ENCODE data around the gene FAM200B. TPM values are rescaled to one million over a fixed set of nuclear protein-coding genes. Genes with fewer than 3 reads are reported as not detected.
A peak's percentile ranks its signal among the peaks of the same experiment; 100 is the strongest.

Gene FAM200B
- total and polyA plus RNA-seq, 2 of the 4 experiments (the other 2 are of a cell fraction) = 16.7 to 18.5 TPM

DNA sequence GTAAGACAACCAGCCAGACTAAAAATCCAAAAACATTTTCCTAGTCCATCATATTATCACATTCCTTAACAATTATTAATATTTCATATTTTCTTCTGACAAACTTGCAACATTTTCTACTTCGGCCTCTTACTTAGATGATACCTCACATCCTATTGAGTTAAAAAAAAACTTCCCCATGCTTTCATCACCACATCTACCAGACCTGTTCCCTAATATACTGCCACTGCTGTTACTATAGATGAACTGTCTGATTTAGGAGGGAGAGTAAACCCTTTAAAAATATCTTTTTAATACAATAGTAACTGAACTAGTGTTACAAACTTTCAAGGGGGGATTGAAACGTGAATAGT is 1.5 kb downstream of the FAM200B start:
- peak overlapping the region; percentile 86; the same call in 1 of the 2 replicates for H3K4me3 ChIP-seq (ENCODE audit: insufficient read depth, low read depth, low read length)
- in situ Hi-C loops (cut with MboI; ENCODE audit: low sequenced_read_pairs) = loop anchor here (25.0 kb wide), 1 partner anchor 671 kb away; the partner anchor contains the start of gene CPEB2
- no peaks in the 10 kb centered on the region for H3K27me3 ChIP-seq (ENCODE audit: control insufficient read depth, insufficient read depth, low read length)
- H4K91ac ChIP-seq (ENCODE audit: insufficient read depth, low read depth, low read length) = no peak overlapping the region
- peaks cover 16 to 36% of the 10 kb centered on the region in 2 experiments for H3K79me1 ChIP-seq (ENCODE audit: low read depth in 1 of 2, low read length in 2 of 2)
- H2BK120ac ChIP-seq (ENCODE audit: low read depth, low read length) = no peak overlapping the region
- ATAC-seq (ENCODE audit: low read depth) = no peak
- BruUV-seq (replicated peaks) = no TSS peak
- H3K23ac ChIP-seq (ENCODE audit: low read depth, low read length) = peak overlapping the region; percentile 93; the same call in 1 of the 2 replicates
- H4K20me1 ChIP-seq (ENCODE audit: insufficient read depth, low read length) = no peaks in the 10 kb centered on the region
- no peak overlapping the region for H4K5ac ChIP-seq (ENCODE audit: low read depth, low read length)
- H3K4me2 ChIP-seq (ENCODE audit: low read depth, low read length) = peak overlapping the region; percentile 99
- peak overlapping the region; percentile 99; the same call in 1 of the 2 replicates for H3K9ac ChIP-seq (ENCODE audit: low read depth, low read length)
- POLR2A ChIA-PET (ENCODE audit: unreplicated experiment) = no interaction called here
- H3K4me1 ChIP-seq (ENCODE audit: control insufficient read depth, insufficient read depth, low read length) = peaks cover 2% of the 10 kb centered on the region; the same call in 1 of the 2 replicates
- no peak overlapping the region for H3K18ac ChIP-seq (ENCODE audit: low read depth, low read length)
- DNase-seq = no peak
- intact Hi-C loops (cut with micrococcal nuclease) = no loop called here
- H2AK5ac ChIP-seq (ENCODE audit: low read depth, low read length) = no peak overlapping the region
- WGBS, 2 experiments (ENCODE audit: extremely low coverage in 2 of 2, insufficient read length in 1 of 2) = 100% methylated on average over 1 of the region's 2 CpGs; no CpG with 5 or more reads in 1 of the 2 experiments
- CTCF ChIA-PET = no interaction called here
- no peak overlapping the region for H2AFZ ChIP-seq (replicated peaks; ENCODE audit: low read length, poor library complexity)
- H2BK5ac ChIP-seq (ENCODE audit: low read depth, low read length, poor library complexity, severe bottlenecking) = peak overlapping the region; percentile 94
- H2BK20ac ChIP-seq (ENCODE audit: low read depth, low read length) = no peak overlapping the region
- H3K4ac ChIP-seq (ENCODE audit: low read depth, low read length) = 0 out of 2 replicates have a peak overlapping the region, but pooled peaks have one; percentile 96
- TF ChIP-seq RAD21 (IDR thresholded peaks at IDR 0.05; ENCODE audit: low read length) = no peak
- TF ChIP-seq, protein P1, sequence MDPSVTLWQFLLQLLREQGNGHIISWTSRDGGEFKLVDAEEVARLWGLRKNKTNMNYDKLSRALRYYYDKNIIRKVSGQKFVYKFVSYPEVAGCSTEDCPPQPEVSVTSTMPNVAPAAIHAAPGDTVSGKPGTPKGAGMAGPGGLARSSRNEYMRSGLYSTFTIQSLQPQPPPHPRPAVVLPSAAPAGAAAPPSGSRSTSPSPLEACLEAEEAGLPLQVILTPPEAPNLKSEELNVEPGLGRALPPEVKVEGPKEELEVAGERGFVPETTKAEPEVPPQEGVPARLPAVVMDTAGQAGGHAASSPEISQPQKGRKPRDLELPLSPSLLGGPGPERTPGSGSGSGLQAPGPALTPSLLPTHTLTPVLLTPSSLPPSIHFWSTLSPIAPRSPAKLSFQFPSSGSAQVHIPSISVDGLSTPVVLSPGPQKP (IDR thresholded peaks at IDR 0.05; ENCODE audit: borderline replicate concordance, low read depth, low read length) = no peak
- TF ChIP-seq CEBPB (IDR thresholded peaks at IDR 0.05; ENCODE audit: low read depth, low read length) = no peak
- no peak for TF ChIP-seq POLR2A (IDR thresholded peaks at IDR 0.05; ENCODE audit: low read depth, low read length)
- peak overlapping the region; percentile 18 to 87; a peak in 2 of 4 replicates for H4K8ac ChIP-seq (ENCODE audit: low read depth in 2 of 2, low read length in 2 of 2)
- dilution Hi-C loops (cut with HindIII; ENCODE audit: low sequenced_read_pairs, unreplicated experiment) = no loop called here
- H3K14ac ChIP-seq (replicated peaks; ENCODE audit: low read depth, low read length) = no peak overlapping the region
- peak overlapping the region; percentile 98 for H3K56ac ChIP-seq (ENCODE audit: extremely low read depth, insufficient read depth, low read length)
- H3K36me3 ChIP-seq (ENCODE audit: control insufficient read depth, insufficient read depth, low read length) = peaks cover 6% of the 10 kb centered on the region
- no peak overlapping the region for H2AK9ac ChIP-seq (replicated peaks; ENCODE audit: low read depth, low read length, poor library complexity)
- H3K9me1 ChIP-seq (ENCODE audit: insufficient read depth, low read length) = peaks cover 2% of the 10 kb centered on the region; the same call in 1 of the 2 replicates
- no peak overlapping the region for H2BK15ac ChIP-seq (ENCODE audit: low read depth, low read length)
- H3K9me3 ChIP-seq (ENCODE audit: control insufficient read depth, insufficient read depth, low read length) = no peaks in the 10 kb centered on the region
- H3K27ac ChIP-seq (ENCODE audit: insufficient read depth, low read length) = peak overlapping the region; percentile 33; the same call in 1 of the 2 replicates

All from IMR-90 (cell line).